SK-N-MC (cell line): ENCODE data around the gene ATF6B.

ENCODE experiments used
- EZH2 ChIP-seq: fragments of 200-600 bp; sonication (generic); IDR thresholded peaks from one replicate; pipeline ENCODE4 v1.6.1; 2017; ENCODE audit warnings: antibody characterized with exemption
- FOXP2 ChIP-seq: optimal IDR thresholded peaks from 2 replicates; pipeline ENCODE3; 2011; ENCODE audit warnings: mild to moderate bottlenecking, moderate library complexity; ENCODE audit not compliant: insufficient read depth; ENCODE audit errors: extremely low read length, control extremely low read depth
- POLR2AphosphoS5 ChIP-seq: IDR thresholded peaks from 2 replicates; pipeline ENCODE4 v1.6.1; 2012; ENCODE audit warnings: mild to moderate bottlenecking, low read depth, low read length, borderline replicate concordance

DNA sequence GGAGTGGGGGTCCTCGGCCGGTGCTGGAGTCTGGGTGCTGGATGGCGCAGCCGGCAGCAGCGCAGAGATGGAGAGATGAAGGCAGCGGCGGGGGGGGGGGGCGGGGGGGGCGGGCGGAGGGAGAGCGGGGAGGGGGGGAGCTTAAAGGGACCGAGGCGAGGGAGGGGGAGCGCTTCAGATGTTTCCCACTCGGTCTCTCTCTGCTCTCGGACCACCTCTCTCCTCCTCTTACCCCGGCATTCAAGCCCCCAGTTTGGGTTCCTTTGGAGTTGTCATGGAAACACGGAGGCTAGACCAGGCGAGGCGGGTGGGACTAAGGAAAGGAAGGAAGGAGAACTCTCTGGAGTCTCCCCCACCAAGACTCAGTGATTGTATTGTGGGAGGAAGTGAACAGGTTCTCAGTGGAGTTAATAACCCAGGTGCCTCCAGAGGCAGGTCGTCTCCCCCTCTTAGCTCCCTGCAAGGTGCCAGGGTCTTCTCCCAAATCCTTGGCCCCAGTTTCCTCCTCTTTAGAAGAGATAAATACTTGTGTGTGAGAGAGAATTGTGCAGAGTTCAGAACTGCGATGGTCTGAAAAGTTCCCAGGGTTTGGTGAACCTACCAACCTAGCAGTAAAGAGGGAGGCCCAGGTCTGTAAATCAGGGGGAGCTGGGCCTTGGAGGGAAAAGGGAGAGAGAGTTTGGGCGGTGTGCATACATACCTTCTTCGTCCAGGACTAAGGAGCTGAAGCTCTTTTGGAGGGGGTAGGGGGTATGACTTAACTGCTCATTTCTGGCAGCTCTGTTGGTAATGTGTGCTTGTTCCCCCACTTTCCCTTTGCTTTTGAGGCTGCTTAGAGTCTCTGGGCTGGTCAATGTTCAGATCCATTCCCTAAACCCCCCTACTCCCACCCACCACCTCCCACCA, 24.1 kb upstream of the ATF6B start, which contains the start of gene PRRT1:
- TF ChIP-seq POLR2AphosphoS5 (0 out of 2 replicates have a peak, but pooled peaks have one; percentile 33), EZH2 (no peak), FOXP2 (no peak)
